Common myeloid progenitor, CD34-positive (primary cell): ENCODE data around the gene ZNF48.

Experiments
- CTCF ChIA-PET: fragments of 350-600 bp; sonication (Branson Sonifier 250); formaldehyde crosslinking; loops from one replicate; lab custom pipeline; 2021; ENCODE audit warnings: antibody characterized with exemption; lab: Charles Lee
- POLR2A ChIA-PET: fragments of 350-600 bp; sonication (Branson Sonifier 250); formaldehyde crosslinking; loops from one replicate; lab custom pipeline; 2021; ENCODE audit warnings: antibody characterized with exemption; lab: Charles Lee
- DNase-seq, 3 donors: peaks; one replicate each; pipeline versions ENCODE4 v3.0.0 to v3.0.0-alpha.2; 2013
- H3K27ac ChIP-seq, 2 experiments: 1 replicate in 1 of 2; 2 replicates in 1 of 2; pipeline ENCODE4 v1.7.0; 2013; ENCODE audit warnings: inconsistent platforms in 2 of 2, low read length in 2 of 2, mild to moderate bottlenecking in 2 of 2, low read depth in 1 of 2, moderate library complexity in 1 of 2; ENCODE audit not compliant: severe bottlenecking in 2 of 2, insufficient read depth in 1 of 2, poor library complexity in 1 of 2
- H3K27me3 ChIP-seq, 5 experiments: replicated peaks in 2 of 5; 1 replicate in 3 of 5; 2 replicates in 2 of 5; pipeline versions ENCODE4 v1.6.1 to v1.7.0; 2013; ENCODE audit warnings: low read length in 4 of 5, mild to moderate bottlenecking in 2 of 5, moderate library complexity in 2 of 5, inconsistent platforms in 1 of 5; ENCODE audit not compliant: insufficient read depth in 5 of 5, control insufficient read depth in 4 of 5
- H3K36me3 ChIP-seq, 4 experiments: 1 replicate in 2 of 4; 2 replicates in 2 of 4; pipeline versions ENCODE4 v1.6.1 to v1.7.0; 2013; ENCODE audit warnings: low read length in 3 of 4, control low read depth in 1 of 4, mild to moderate bottlenecking in 1 of 4; ENCODE audit not compliant: control insufficient read depth in 4 of 4, insufficient read depth in 4 of 4
- H3K4me1 ChIP-seq, 4 experiments: 1 replicate in 3 of 4; 2 replicates in 1 of 4; pipeline versions ENCODE4 v1.6.1 to v1.7.1; 2013; ENCODE audit warnings: low read length in 3 of 4, mild to moderate bottlenecking in 3 of 4, control low read depth in 1 of 4, inconsistent platforms in 1 of 4, moderate library complexity in 1 of 4; ENCODE audit not compliant: control insufficient read depth in 4 of 4, insufficient read depth in 4 of 4; ENCODE audit errors: control extremely low read depth in 1 of 4
- H3K4me3 ChIP-seq, 7 experiments: 1 replicate in 4 of 7; 2 replicates in 3 of 7; pipeline versions ENCODE4 v1.5.1 to v1.7.0; 2013; ENCODE audit warnings: mild to moderate bottlenecking in 7 of 7, low read length in 6 of 7, moderate library complexity in 6 of 7, inconsistent platforms in 2 of 7, low read depth in 2 of 7, control low read depth in 1 of 7; ENCODE audit not compliant: insufficient read depth in 4 of 7, control insufficient read depth in 1 of 7; ENCODE audit errors: extremely low read depth in 1 of 7
- H3K9me3 ChIP-seq, 5 experiments: 1 replicate in 4 of 5; 2 replicates in 1 of 5; pipeline versions ENCODE4 v1.6.1 to v1.7.1; 2013; ENCODE audit warnings: low read length in 4 of 5, mild to moderate bottlenecking in 2 of 5, inconsistent platforms in 1 of 5, low read depth in 1 of 5, moderate library complexity in 1 of 5; ENCODE audit not compliant: control insufficient read depth in 4 of 5, insufficient read depth in 2 of 5; ENCODE audit errors: control extremely low read depth in 1 of 5
- WGBS: methylation state at CpG from one replicate; pipeline ENCODE4 v1.1.5; 2013; ENCODE audit not compliant: insufficient coverage; 5-methylcytosine and 5-hydroxymethylcytosine counted together

The ZNF48 gene

DNA sequence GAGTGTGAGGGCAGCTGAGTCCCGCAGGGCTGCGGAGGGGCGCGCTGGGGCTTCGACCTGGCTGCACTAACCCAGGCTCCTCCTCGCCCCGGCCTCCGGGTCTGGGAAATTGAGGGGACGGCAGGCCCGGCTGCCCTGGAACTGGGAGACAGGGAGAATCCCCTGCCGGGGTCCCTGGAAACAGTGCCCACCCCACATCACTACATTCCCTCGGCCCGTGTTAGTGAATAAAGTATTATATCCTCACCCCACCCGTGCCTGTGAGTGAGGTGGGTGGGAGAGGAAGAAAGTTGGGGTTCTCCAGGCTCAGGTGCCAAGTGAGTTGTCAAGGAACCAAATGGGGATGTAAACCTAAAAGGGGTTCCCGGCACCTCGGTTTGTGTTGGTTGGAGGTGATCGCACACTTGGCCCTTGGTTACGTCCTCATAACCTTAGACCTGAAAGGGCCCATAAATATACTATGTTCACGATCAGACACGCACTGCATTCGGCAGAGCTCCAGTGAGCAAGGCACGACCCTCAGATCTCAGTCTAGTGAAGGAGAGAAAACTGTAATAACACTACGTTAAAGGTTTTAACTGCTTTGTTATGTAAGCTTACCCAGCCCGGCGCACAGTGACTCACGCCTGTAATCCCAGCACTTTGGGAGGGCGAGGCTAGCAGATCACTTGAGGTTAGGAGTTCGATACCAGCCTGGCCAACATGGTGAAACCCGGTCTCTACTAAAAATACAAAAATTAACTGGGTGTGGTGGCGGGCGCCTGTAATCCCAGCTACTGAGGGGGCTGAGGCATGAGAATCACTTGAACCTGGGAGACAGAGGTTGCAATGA is 23.3 kb downstream of the ZNF48 start:
- Histone ChIP-seq H3K27me3 (no peaks in the 10 kb centered on the region), H3K9me3 (no peaks in the 10 kb centered on the region), H3K4me3 (peak overlapping the region in 5 of 7 experiments; percentile 63 to 82 (median 77)), H3K27ac (peak overlapping the region in 1 of 2 experiments; percentile 49), H3K4me1 (peaks cover 0 to 16% (median 15%) of the 10 kb centered on the region in 4 experiments), H3K36me3 (peaks cover 0 to 46% (median 14%) of the 10 kb centered on the region in 4 experiments)
- POLR2A ChIA-PET = interaction anchor here (1.0 to 2.7 kb wide), 3 partner anchors 9 to 22 kb away, joined by 3 to 9 read pairs (median 3); partner anchors contain the start of gene DCTPP1
- CTCF ChIA-PET = interaction anchor here (0.8 to 2.1 kb wide), 8 partner anchors 9 to 256 kb away, joined by 3 to 10 read pairs (median 3); partner anchors contain the start of gene DCTPP1
- 72% methylated on average over 26 of the region's 31 CpGs for WGBS
- DNase-seq = peak in 1 of 3 donors; percentile 37

DNA sequence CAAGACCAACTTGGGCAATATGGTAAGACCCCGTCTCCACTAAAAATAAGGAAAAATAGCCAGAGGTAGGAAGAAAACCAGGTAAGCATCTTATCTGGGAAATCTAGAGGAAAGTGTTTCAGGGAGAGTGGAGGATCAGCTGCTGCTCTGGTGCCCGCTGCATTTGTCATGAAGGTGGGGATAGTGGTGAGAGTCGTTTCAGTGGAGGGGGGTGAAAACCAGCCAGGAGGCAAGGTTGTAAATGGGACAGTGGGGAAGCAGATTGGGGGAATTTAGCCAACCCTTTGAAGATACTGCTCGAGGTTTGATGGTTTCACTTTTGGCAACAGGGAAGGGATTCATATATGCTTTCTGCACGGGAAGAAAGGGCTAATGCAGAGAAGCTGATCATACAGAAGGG is 25.8 kb downstream of the ZNF48 start:
- Histone ChIP-seq H3K9me3 (no peaks in the 10 kb centered on the region), H3K36me3 (peaks cover 7 to 54% (median 26%) of the 10 kb centered on the region in 4 experiments)

DNA sequence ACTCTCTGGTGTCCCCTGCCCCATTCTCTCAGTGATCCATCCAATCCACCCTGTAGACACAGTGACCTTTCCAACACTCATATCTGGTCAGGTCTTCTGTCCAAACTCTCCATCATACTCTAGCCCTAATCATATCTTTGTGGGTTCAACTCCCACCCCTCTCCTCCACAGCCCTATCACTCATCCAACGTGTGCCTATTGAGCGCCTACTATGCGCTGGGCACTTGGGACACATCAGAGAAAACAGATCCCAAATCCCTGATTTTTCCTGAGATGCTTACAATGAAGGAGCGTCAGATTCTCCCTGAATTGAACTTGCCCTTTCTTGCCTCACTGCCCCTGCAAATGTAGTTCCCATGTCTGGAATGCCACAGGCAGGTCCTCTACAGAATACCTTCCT is 32.8 kb downstream of the ZNF48 start:
- no peaks in the 10 kb centered on the region for H3K9me3 ChIP-seq
- ChIA-PET POLR2A (no interaction called here), CTCF (no interaction called here)
- peaks cover 3 to 18% (median 14%) of the 10 kb centered on the region in 4 experiments for H3K4me1 ChIP-seq
- DNase-seq = no peak
- H3K4me3 ChIP-seq = no peak overlapping the region
- no peaks in the 10 kb centered on the region for H3K27me3 ChIP-seq
- WGBS = 91% methylated on average over 4 of the region's 4 CpGs
- H3K36me3 ChIP-seq = peaks cover 7 to 39% (median 21%) of the 10 kb centered on the region in 4 experiments
- H3K27ac ChIP-seq = no peak overlapping the region

More for the DNA sequence above, 25.8 kb downstream of the ZNF48 start:
- CTCF ChIA-PET = interaction anchor here (1.1 to 2.2 kb wide), 3 partner anchors 9 to 50 kb away, joined by 3 to 12 read pairs (median 9); partner anchors contain the start of gene DCTPP1
- peaks cover 0 to 16% (median 15%) of the 10 kb centered on the region in 4 experiments for H3K4me1 ChIP-seq
- POLR2A ChIA-PET = no interaction called here
- H3K27ac ChIP-seq = no peak overlapping the region
- no peak for DNase-seq
- 94% methylated on average over 5 of the region's 5 CpGs for WGBS
- H3K27me3 ChIP-seq = no peaks in the 10 kb centered on the region
- H3K4me3 ChIP-seq = no peak overlapping the region

DNA sequence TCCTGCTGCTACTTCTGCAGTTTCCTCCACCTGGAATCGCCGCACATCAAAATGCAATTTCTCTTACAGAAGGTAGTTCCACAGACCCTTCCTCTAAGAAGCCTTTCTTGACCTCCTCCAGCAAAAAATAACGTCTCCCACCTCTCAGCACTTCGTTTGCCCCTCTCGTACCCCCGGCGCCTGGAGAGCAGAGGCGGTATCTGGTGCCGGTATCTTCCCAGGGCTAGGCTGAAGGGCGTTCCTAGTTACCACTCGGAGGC is 34.1 kb downstream of the ZNF48 start:
- peaks cover 3 to 21% (median 16%) of the 10 kb centered on the region in 4 experiments for H3K4me1 ChIP-seq
- no peaks in the 10 kb centered on the region for H3K27me3 ChIP-seq
- POLR2A ChIA-PET = interaction anchor here (1.7 kb wide), 1 partner anchor 11 kb away, joined by 9 read pairs; no protein-coding TSS in a partner anchor
- 2% methylated on average over 11 of the region's 11 CpGs for WGBS
- DNase-seq = no peak
- CTCF ChIA-PET = interaction anchor here (0.7 to 2.3 kb wide), 25 partner anchors 9 to 220 kb away, joined by 3 to 15 read pairs (median 4); partner anchors contain the start of genes SEPHS2 and ZNF747
- H3K27ac ChIP-seq = peak overlapping the region; percentile 46 to 76
- peak overlapping the region; percentile 36 to 89 (median 82) for H3K4me3 ChIP-seq
- H3K36me3 ChIP-seq = peaks cover 6 to 28% (median 14%) of the 10 kb centered on the region in 4 experiments
- no peaks in the 10 kb centered on the region for H3K9me3 ChIP-seq

DNA sequence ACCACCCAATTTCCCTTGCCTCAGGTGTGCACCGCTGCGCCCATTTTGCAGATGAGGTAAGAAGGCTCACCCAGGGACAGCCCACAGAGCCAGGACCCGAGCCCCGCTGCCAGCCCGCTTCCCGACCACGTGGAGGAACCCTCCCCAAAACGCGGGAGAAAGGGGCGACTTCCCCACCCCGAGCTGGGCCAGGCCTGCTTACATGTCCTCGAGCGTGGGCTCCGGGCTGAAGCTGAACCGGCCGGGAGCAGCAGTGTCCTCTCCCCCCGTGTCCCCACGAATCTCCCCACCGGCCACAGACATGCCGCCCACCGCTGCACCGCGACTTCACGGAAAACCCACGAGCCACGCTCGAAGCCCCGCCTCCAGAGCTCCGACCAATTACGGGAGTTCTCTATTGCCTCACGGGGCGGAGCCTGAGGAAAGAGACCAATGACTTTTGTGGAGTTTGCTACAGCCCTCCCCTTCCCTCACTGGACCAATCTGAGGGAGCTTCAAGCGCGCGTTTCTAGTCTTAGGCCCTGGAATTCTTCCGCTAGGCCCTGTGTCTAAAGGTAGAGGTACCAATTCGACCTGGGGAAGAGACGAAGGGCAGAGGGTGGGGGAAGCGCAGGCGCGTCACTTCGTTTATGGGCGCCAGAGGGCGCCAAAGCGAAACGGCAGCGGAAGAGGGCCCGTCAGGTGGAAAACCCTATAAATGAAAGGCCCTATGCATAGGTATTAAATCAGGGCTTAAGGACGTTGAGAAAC is 34.6 kb downstream of the ZNF48 start, which contains the start of gene DCTPP1:
DCTPP1 (minus strand) TSS at position 353 of the 750 bp plus-strand sequence; CDS start at position 303, 50 bp downstream.
- ChIA-PET CTCF (interaction anchor here (0.7 to 2.3 kb wide), 26 partner anchors 9 to 220 kb away, joined by 3 to 15 read pairs (median 4); partner anchors contain the start of genes SEPHS2 and ZNF747), POLR2A (interaction anchor here (1.7 kb wide), 1 partner anchor 11 kb away, joined by 9 read pairs; no protein-coding TSS in a partner anchor)
- Histone ChIP-seq H3K4me3 (peak within 1 kb of the TSS; percentile 36 to 89 (median 82)), H3K9me3 (no peaks in the 10 kb centered on the region), H3K4me1 (peaks cover 3 to 21% (median 16%) of the 10 kb centered on the region in 4 experiments), H3K36me3 (peaks cover 5 to 23% (median 11%) of the 10 kb centered on the region in 4 experiments), H3K27ac (peak within 1 kb of the TSS; percentile 46 to 76), H3K27me3 (no peaks in the 10 kb centered on the region)
- peak; percentile 100 for DNase-seq
- 0% methylated on average over 34 of the region's 49 CpGs for WGBS

DNA sequence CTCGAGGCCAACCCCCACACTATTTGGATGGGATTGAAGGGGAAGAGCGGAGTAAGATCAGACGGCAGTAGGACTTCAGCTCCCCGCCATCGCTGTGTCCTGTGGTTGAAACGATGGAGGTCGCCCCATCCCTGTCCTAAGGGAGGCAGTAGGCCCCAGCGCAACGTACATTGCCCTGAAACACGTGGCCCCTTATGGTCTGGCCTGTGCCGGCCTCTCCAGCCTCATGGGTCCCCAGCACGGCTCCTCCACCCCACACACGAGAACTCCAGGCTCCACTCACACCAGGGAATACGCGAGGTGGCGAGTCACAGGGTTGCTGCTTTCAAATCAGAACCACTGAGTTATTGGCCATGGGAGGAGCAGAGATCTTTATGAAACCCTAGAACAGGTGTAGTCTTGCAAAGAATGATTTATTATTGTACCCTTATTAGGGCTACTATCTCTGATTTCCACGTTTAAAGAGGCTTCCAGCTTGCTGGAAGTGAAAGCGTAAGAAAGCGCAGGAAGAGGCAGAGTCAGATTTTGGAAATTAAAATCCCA is 35.3 kb downstream of the ZNF48 start:
- Histone ChIP-seq H3K36me3 (peaks cover 5 to 20% (median 10%) of the 10 kb centered on the region in 4 experiments), H3K4me3 (peak overlapping the region in 2 of 7 experiments; percentile 12 to 42), H3K27me3 (no peaks in the 10 kb centered on the region), H3K9me3 (no peaks in the 10 kb centered on the region), H3K27ac (peak overlapping the region in 1 of 2 experiments; percentile 76), H3K4me1 (peaks cover 3 to 21% (median 16%) of the 10 kb centered on the region in 4 experiments)
- 57% methylated on average over 14 of the region's 19 CpGs for WGBS
- no peak for DNase-seq
- ChIA-PET CTCF (interaction anchor here (0.6 to 2.3 kb wide), 23 partner anchors 10 to 219 kb away, joined by 3 to 15 read pairs (median 4); partner anchors contain the start of genes SEPHS2 and ZNF747), POLR2A (interaction anchor here (1.3 to 1.7 kb wide), 2 partner anchors 12 to 21 kb away, joined by 3 to 9 read pairs; no protein-coding TSS in a partner anchor)
